Gastroesophageal sphincter (tissue), 4 donors: Measurements from ENCODE around the gene GNAO1. TPM values are rescaled to one million over a fixed set of nuclear protein-coding genes. Genes with fewer than 3 reads are reported as not detected.

Experiments used
- ATAC-seq: fragments of 150-250 bp; one replicate; pipeline ENCODE4 v1.9.1; 2016; ENCODE audit warnings: mild to moderate bottlenecking, moderate library complexity
- H3K27ac ChIP-seq, 4 donors: fragments of 200-600 bp; sonication (generic) in 3 of 4; 1 replicate in 3 of 4; 2 replicates in 1 of 4; pipeline ENCODE4 v1.5.1; 2016 to 2019
- H3K27me3 ChIP-seq: fragments of 200-600 bp; sonication (generic); one replicate; pipeline ENCODE4 v1.5.1; 2019
- H3K36me3 ChIP-seq, 2 donors: fragments of 200-600 bp; sonication (generic); one replicate each; pipeline ENCODE4 v1.5.1; 2019; ENCODE audit warnings: control low read depth in 1 of 2
- H3K4me1 ChIP-seq, 3 donors: fragments of 200-600 bp; sonication (generic); 1 replicate in 2 of 3; 2 replicates in 1 of 3; pipeline ENCODE4 v1.5.1; 2016 to 2019; ENCODE audit warnings: control low read depth in 2 of 3
- H3K4me3 ChIP-seq, 2 donors: fragments of 200-600 bp; sonication (generic); one replicate each; pipeline ENCODE4 v1.5.1; 2019; ENCODE audit warnings: mild to moderate bottlenecking in 1 of 2, moderate library complexity in 1 of 2
- H3K9me3 ChIP-seq, 3 donors: fragments of 200-600 bp; sonication (generic); one replicate each; pipeline ENCODE4 v1.5.1; 2017 to 2019; ENCODE audit warnings: control low read depth in 2 of 3
- EP300 ChIP-seq: sonication (generic); formaldehyde crosslinking; IDR thresholded peaks from one replicate; pipeline ENCODE4 v1.6.1; 2017; ENCODE audit warnings: antibody characterized with exemption, mild to moderate bottlenecking
- POLR2A ChIP-seq, 2 donors: fragments of 450-650 bp; IDR thresholded peaks; one replicate each; pipeline ENCODE4 v1.6.1; 2017; ENCODE audit warnings: antibody characterized with exemption in 2 of 2, mild to moderate bottlenecking in 2 of 2, moderate library complexity in 1 of 2
- POLR2AphosphoS5 ChIP-seq: sonication (generic); formaldehyde crosslinking; IDR thresholded peaks from one replicate; pipeline ENCODE4 v1.6.1; 2017; ENCODE audit warnings: antibody characterized with exemption
- WGBS, 2 donors: methylation state at CpG; one replicate each; pipeline ENCODE4 v1.1.5; 2018; ENCODE audit warnings: low coverage in 1 of 2; 5-methylcytosine and 5-hydroxymethylcytosine counted together
- total RNA-seq, 4 donors: library from RNA; depleted of rRNA; stranded (reverse); fragments of >200 nt; gene quantifications; one replicate each; pipeline ENCODE4 v1.1.0, GENCODE V29; 2016
- TF ChIP-seq, protein P1 (sequence below), 4 experiments: fragments of 200-600 bp in 2 of 4; fragments of 450-650 bp in 2 of 4; sonication (generic) in 1 of 4; IDR thresholded peaks; one replicate each; pipeline ENCODE4 v1.5.1; 2017 to 2019; ENCODE audit warnings: antibody characterized with exemption in 4 of 4, mild to moderate bottlenecking in 2 of 4, moderate library complexity in 2 of 4

The GNAO1 gene
- total RNA-seq, 4 donors from 2014 or later, result 3.4 to 21.0 (median 11.0) TPM

- Histone ChIP-seq H3K4me3 (no peak overlapping the region), H3K27ac (no peak overlapping the region), H3K9me3 (no peaks in the 10 kb centered on the region), H3K4me1 (no peaks in the 10 kb centered on the region), H3K27me3 (no peaks in the 10 kb centered on the region), H3K36me3 (peaks cover 0 to 51% of the 10 kb centered on the region in 2 donors)
- ATAC-seq, result no peak
- TF ChIP-seq POLR2A (IDR thresholded peaks at IDR 0.05) (no peak), POLR2AphosphoS5 (no peak), EP300 (no peak)
- TF ChIP-seq, protein P1, sequence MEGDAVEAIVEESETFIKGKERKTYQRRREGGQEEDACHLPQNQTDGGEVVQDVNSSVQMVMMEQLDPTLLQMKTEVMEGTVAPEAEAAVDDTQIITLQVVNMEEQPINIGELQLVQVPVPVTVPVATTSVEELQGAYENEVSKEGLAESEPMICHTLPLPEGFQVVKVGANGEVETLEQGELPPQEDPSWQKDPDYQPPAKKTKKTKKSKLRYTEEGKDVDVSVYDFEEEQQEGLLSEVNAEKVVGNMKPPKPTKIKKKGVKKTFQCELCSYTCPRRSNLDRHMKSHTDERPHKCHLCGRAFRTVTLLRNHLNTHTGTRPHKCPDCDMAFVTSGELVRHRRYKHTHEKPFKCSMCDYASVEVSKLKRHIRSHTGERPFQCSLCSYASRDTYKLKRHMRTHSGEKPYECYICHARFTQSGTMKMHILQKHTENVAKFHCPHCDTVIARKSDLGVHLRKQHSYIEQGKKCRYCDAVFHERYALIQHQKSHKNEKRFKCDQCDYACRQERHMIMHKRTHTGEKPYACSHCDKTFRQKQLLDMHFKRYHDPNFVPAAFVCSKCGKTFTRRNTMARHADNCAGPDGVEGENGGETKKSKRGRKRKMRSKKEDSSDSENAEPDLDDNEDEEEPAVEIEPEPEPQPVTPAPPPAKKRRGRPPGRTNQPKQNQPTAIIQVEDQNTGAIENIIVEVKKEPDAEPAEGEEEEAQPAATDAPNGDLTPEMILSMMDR (IDR thresholded peaks at IDR 0.05), result no peak
- WGBS, 2 donors, result 90 to 93% methylated on average over 3 to 14 of the region's 27 CpGs
These were observed 152.6 kb downstream of the GNAO1 start for GRCh38 chr16:56343661-56344517.

DNA sequence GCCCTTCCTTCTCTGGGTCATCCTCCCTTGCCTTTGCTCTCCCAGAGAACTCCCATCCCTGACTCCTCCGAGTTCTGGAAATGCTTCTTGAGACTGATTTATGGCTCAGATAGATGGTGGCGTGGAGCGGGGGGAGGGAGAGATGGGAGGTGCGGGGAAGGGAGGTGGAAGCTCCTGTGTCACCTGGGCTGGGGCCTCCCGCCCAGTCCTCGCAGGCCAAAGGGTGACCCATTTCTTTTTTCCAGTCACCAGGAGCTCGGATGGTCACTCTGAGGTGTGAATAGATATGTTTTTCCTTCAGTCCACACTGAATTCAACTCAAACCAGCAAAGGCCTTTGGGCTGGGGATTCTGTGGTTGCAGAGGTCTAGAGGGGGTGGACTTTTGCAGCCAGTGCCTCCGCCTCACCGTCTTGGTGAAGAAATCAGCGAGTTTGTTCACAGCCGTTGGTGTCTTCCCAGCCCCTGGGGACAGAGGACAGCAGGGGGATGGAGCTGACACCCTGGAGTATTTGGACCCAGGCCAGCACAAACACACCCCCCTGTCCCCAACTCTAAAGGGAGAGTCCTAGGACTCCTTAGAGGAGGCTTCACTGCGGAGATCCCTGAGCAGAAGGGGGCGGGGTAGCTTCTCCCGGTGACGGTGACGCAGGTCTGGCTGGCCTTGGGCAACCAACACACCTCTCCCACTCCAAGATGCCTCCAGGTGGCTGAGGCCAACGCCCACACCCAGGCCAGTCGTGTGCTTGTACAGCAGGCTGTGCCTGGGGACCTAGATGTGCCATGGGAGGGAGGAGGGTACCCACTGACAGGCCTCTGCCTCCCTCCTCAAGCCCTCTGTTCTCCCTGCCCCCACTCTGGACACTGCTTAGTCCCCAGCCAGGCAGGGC lies 153.5 kb downstream of the GNAO1 start:
- Histone ChIP-seq H3K27me3 (no peaks in the 10 kb centered on the region), H3K9me3 (no peaks in the 10 kb centered on the region), H3K4me1 (no peaks in the 10 kb centered on the region), H3K27ac (no peak overlapping the region), H3K4me3 (no peak overlapping the region), H3K36me3 (peaks cover 0 to 48% of the 10 kb centered on the region in 2 donors)
- 89% methylated on average over 5 of the region's 18 CpGs; no CpG with 5 or more reads in 1 of the 2 donors for WGBS, 2 donors
- no peak for TF ChIP-seq POLR2A (IDR thresholded peaks at IDR 0.05)
- TF ChIP-seq EP300, result no peak
- TF ChIP-seq POLR2AphosphoS5, result no peak
- TF ChIP-seq, protein P1 (IDR thresholded peaks at IDR 0.05), result no peak
- peak; percentile 13 for ATAC-seq

GRCh38 chr16:56345406-56346050 lies 154.2 kb downstream of the GNAO1 start:
- ATAC-seq, result no peak
- TF ChIP-seq POLR2AphosphoS5 (no peak), POLR2A (IDR thresholded peaks at IDR 0.05) (no peak), EP300 (no peak)
- TF ChIP-seq, protein P1 (IDR thresholded peaks at IDR 0.05), result no peak
- Histone ChIP-seq H3K36me3 (peaks cover 0 to 41% of the 10 kb centered on the region in 2 donors), H3K27me3 (no peaks in the 10 kb centered on the region), H3K9me3 (no peaks in the 10 kb centered on the region), H3K4me1 (no peaks in the 10 kb centered on the region), H3K27ac (no peak overlapping the region), H3K4me3 (no peak overlapping the region)
- no CpG with 5 or more reads among the region's 13 CpGs for WGBS, 2 donors

DNA sequence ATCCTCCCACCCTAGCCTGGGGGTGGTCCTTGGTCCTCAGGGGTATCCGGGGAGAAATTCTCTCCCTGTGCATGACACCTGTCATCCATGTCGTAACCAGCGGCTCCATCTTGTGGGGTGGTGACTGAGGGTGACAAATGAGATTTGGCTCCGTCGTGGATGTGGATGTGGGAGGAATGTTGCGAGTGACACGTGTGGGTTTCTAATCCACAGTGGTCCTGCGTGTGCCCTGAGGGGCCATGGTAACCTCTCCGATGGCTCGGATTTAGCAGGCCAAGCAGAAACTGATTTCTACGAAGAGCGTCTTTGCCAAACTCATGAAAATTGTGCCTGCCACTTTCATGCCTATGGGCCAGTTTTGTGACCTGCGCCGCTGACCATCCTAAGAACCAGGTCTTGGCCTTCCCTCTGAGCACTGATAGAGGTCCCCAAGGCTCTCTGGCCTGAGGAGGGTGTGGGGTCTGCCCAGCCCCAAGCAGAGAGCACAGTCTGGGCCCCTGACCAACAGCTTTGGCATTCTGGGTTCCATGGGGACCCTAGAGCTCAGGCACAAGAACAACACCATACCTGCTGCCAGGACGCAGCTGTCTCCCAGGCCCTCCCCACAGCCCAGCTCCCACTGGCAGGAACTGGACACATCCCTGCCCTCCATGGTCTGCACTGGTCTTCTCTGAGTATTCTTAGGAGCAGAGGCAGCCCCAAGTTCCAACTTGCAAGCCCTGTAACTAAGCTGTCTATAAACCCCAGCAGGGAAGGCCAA lies 155.0 kb downstream of the GNAO1 start:
- TF ChIP-seq POLR2AphosphoS5 (no peak), POLR2A (IDR thresholded peaks at IDR 0.05) (no peak), EP300 (no peak)
- TF ChIP-seq, protein P1 (IDR thresholded peaks at IDR 0.05), result no peak
- peaks cover 0 to 33% of the 10 kb centered on the region in 2 donors for H3K36me3 ChIP-seq
- no peak overlapping the region for H3K27ac ChIP-seq
- H3K4me3 ChIP-seq, result no peak overlapping the region
- no peaks in the 10 kb centered on the region for H3K27me3 ChIP-seq
- WGBS, 2 donors, result 90% methylated on average over 4 of the region's 15 CpGs; no CpG with 5 or more reads in 1 of the 2 donors
- H3K9me3 ChIP-seq, result no peaks in the 10 kb centered on the region
- ATAC-seq, result no peak
- H3K4me1 ChIP-seq, result no peaks in the 10 kb centered on the region
